H9 (cell line): Measurements from ENCODE around the gene XIAP. TPM values are rescaled to one million over a fixed set of nuclear protein-coding genes. Genes with fewer than 3 reads are reported as not detected.

Source experiments
- DNase-seq: peaks from one replicate; pipeline ENCODE4 v3.0.0-alpha.2; 2017
- H2AFZ ChIP-seq: one replicate; pipeline ENCODE4 v1.6.1; 2013; ENCODE audit warnings: mild to moderate bottlenecking, low read length, control low read depth, moderate library complexity
- H2AK5ac ChIP-seq: 2 replicates; pipeline ENCODE4 v1.6.1; 2013; ENCODE audit warnings: low read length, control low read depth, mixed read lengths; ENCODE audit not compliant: insufficient read length
- H2BK120ac ChIP-seq: one replicate; pipeline ENCODE4 v1.6.1; 2013; ENCODE audit warnings: low read depth, mild to moderate bottlenecking, low read length, control low read depth, inconsistent platforms; ENCODE audit not compliant: poor library complexity, severe bottlenecking
- H2BK12ac ChIP-seq: 2 replicates; pipeline ENCODE4 v1.6.1; 2013; ENCODE audit warnings: low read length, control low read depth, mixed read lengths, low read depth; ENCODE audit not compliant: insufficient read length
- H2BK15ac ChIP-seq: 2 replicates; pipeline ENCODE4 v1.6.1; 2013; ENCODE audit warnings: low read depth, low read length, control low read depth
- H2BK20ac ChIP-seq: one replicate; pipeline ENCODE4 v1.6.1; 2013; ENCODE audit warnings: low read depth, mild to moderate bottlenecking, low read length, control low read depth, inconsistent platforms; ENCODE audit not compliant: poor library complexity, severe bottlenecking
- H2BK5ac ChIP-seq: 2 replicates; pipeline ENCODE4 v1.6.1; 2013; ENCODE audit warnings: low read length, control low read depth, mixed read lengths; ENCODE audit not compliant: insufficient read length
- H3K14ac ChIP-seq: 2 replicates; pipeline ENCODE4 v1.6.1; 2013; ENCODE audit warnings: low read length, control low read depth; ENCODE audit not compliant: insufficient read depth
- H3K18ac ChIP-seq: 2 replicates; pipeline ENCODE4 v1.6.1; 2013; ENCODE audit warnings: low read depth, mild to moderate bottlenecking, mixed read lengths, low read length, control low read depth; ENCODE audit not compliant: insufficient read length
- H3K23ac ChIP-seq: 2 replicates; pipeline ENCODE4 v1.6.1; 2013; ENCODE audit warnings: low read length, control low read depth, mixed read lengths, low read depth; ENCODE audit not compliant: insufficient read length
- H3K23me2 ChIP-seq: 2 replicates; pipeline ENCODE4 v1.6.1; 2013; ENCODE audit warnings: low read depth, mild to moderate bottlenecking, mixed read lengths, low read length, control low read depth; ENCODE audit not compliant: insufficient read length, poor library complexity, severe bottlenecking
- H3K27ac ChIP-seq: 2 replicates; pipeline ENCODE4 v1.5.1; 2013; ENCODE audit warnings: low read length, control low read depth, mixed read lengths, low read depth; ENCODE audit not compliant: insufficient read length
- H3K27me3 ChIP-seq: 2 replicates; pipeline ENCODE4 v1.6.1; 2013; ENCODE audit warnings: low read length, control low read depth, inconsistent platforms; ENCODE audit not compliant: insufficient read depth
- H3K4ac ChIP-seq: 2 replicates; pipeline ENCODE4 v1.6.1; 2013; ENCODE audit warnings: low read depth, mild to moderate bottlenecking, control low read depth, inconsistent platforms, low read length, moderate library complexity
- H3K4me1 ChIP-seq: 2 replicates; pipeline ENCODE4 v1.6.1; 2013; ENCODE audit warnings: low read length, control low read depth, inconsistent platforms; ENCODE audit not compliant: insufficient read depth
- H3K4me2 ChIP-seq: 2 replicates; pipeline ENCODE4 v1.6.1; 2013; ENCODE audit warnings: low read length, control low read depth, mixed read lengths; ENCODE audit not compliant: insufficient read length, insufficient read depth
- H3K56ac ChIP-seq: 2 replicates; pipeline ENCODE4 v1.6.1; 2013; ENCODE audit warnings: low read depth, mild to moderate bottlenecking, mixed read lengths, low read length, control low read depth; ENCODE audit not compliant: insufficient read length
- H3K79me1 ChIP-seq: 2 replicates; pipeline ENCODE4 v1.6.1; 2013; ENCODE audit warnings: low read depth, mild to moderate bottlenecking, moderate library complexity, low read length, control low read depth, inconsistent platforms; ENCODE audit not compliant: insufficient read depth, poor library complexity, severe bottlenecking
- H3K79me2 ChIP-seq: 2 replicates; pipeline ENCODE4 v1.6.1; 2013; ENCODE audit warnings: low read length, control low read depth, inconsistent platforms; ENCODE audit not compliant: insufficient read depth
- H3K9ac ChIP-seq: 2 replicates; pipeline ENCODE4 v1.6.1; 2013; ENCODE audit warnings: low read length, control low read depth, mixed read lengths; ENCODE audit not compliant: insufficient read length; ENCODE audit errors: extremely low read depth
- H3K9me3 ChIP-seq: one replicate; pipeline ENCODE4 v1.6.1; 2013; ENCODE audit warnings: low read depth, low read length, inconsistent platforms; ENCODE audit not compliant: control insufficient read depth
- H3T11ph ChIP-seq: one replicate; pipeline ENCODE4 v1.6.1; 2013; ENCODE audit warnings: mild to moderate bottlenecking, low read length, control low read depth, inconsistent platforms
- H4K20me1 ChIP-seq: one replicate; pipeline ENCODE4 v1.6.1; 2013; ENCODE audit not compliant: control insufficient read depth, insufficient read length, insufficient read depth
- H4K5ac ChIP-seq: 2 replicates; pipeline ENCODE4 v1.6.1; 2013; ENCODE audit warnings: low read depth, mild to moderate bottlenecking, mixed read lengths, low read length, control low read depth; ENCODE audit not compliant: insufficient read length
- H4K8ac ChIP-seq: replicated peaks from 2 replicates; pipeline ENCODE4 v1.6.1; 2013; ENCODE audit warnings: low read length, control low read depth, mixed read lengths, low read depth; ENCODE audit not compliant: insufficient read length
- H4K91ac ChIP-seq: 2 replicates; pipeline ENCODE4 v1.6.1; 2013; ENCODE audit warnings: low read depth, mild to moderate bottlenecking, moderate library complexity, mixed read lengths, low read length, control low read depth; ENCODE audit not compliant: insufficient read length
- H3K27ac Mint-ChIP-seq, 3 experiments: 2 replicates in 2 of 3; 3 replicates in 1 of 3; pipeline ENCODE4 v1.8.0; 2020 to 2021; ENCODE audit warnings: mixed read lengths in 3 of 3, mild to moderate bottlenecking in 1 of 3, moderate library complexity in 1 of 3
- H3K27me3 Mint-ChIP-seq: 2 replicates; pipeline ENCODE4 v1.8.0; 2021; ENCODE audit warnings: low read depth, mild to moderate bottlenecking, moderate library complexity, mixed read lengths
- H3K36me3 Mint-ChIP-seq, 3 experiments: 2 replicates in 2 of 3; 3 replicates in 1 of 3; pipeline ENCODE4 v1.8.0; 2020 to 2021; ENCODE audit warnings: low read depth in 3 of 3, mixed read lengths in 3 of 3; ENCODE audit not compliant: insufficient read depth in 1 of 3
- H3K4me1 Mint-ChIP-seq, 2 experiments: 2 replicates each; pipeline ENCODE4 v1.8.0; 2020; ENCODE audit warnings: mixed read lengths in 2 of 2
- H3K4me3 Mint-ChIP-seq, 2 experiments: 2 replicates in 1 of 2; 3 replicates in 1 of 2; pipeline ENCODE4 v1.8.0; 2020 to 2021; ENCODE audit warnings: mild to moderate bottlenecking in 2 of 2, mixed read lengths in 2 of 2, moderate library complexity in 1 of 2
- H3K9me3 Mint-ChIP-seq, 2 experiments: 2 replicates in 1 of 2; 3 replicates in 1 of 2; pipeline ENCODE4 v1.8.0; 2020; ENCODE audit warnings: mild to moderate bottlenecking in 2 of 2, mixed read lengths in 2 of 2, moderate library complexity in 1 of 2
- WGBS: extraction: QIAGEN DNeasy Blood & Tissue Kit; methylation state at CpG from one replicate; pipeline ENCODE4 v1.1.7; 2013; ENCODE audit warnings: missing lambda C conversion rate, low lambda C conversion rate, mixed read lengths; ENCODE audit not compliant: insufficient read length; ENCODE audit errors: extremely low coverage; 5-methylcytosine and 5-hydroxymethylcytosine counted together
- total RNA-seq: library from RNA; stranded (reverse); gene quantifications from 2 replicates; pipeline ENCODE4 v1.2.1, GENCODE V29; 2021
- TF ChIP-seq, protein P1 (sequence below): fragments of 200-600 bp; sonication (generic); conservative IDR thresholded peaks from 3 replicates; pipeline ENCODE4 v1.8.0; 2021; ENCODE audit warnings: antibody characterized with exemption, mild to moderate bottlenecking

The XIAP gene
- total RNA-seq, 1 experiment from 2014 or later: 40.5 TPM

DNA sequence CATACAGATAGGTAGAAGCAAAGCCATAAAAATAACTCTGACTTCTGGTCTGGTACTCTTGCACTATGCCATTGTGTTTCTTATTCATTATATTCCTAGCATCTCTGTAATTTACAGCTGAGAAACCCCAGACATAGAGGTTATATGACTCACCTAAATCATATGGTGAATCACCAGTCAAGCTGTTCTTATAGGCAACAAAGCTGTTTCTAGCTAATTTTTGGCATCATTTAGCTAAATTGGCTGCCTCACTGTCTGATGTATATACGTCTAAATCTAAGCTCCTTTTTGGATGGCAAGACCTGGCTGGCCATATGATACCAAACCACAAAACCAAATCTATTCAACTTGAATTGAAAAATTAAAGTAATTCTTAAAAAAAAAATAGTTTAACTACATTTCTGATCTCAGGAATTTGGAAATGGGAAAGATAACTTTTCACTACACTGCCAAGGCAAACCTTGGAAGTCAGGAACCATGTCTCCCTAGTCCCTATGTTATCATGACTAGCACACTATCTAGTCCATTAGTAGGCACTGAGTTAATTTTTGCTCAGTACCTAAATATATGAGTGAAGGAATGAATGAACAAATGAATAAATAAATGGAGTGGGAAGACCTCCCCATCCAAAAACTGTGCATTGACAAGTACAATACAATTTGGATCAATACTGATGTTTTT lies 60.4 kb downstream of the XIAP start:
- Histone ChIP-seq H3K27me3 (no peaks in the 10 kb centered on the region), H3K4me2 (no peak overlapping the region), H2BK15ac (no peak overlapping the region), H4K8ac (no peak overlapping the region), H3K14ac (no peak overlapping the region), H3K9me3 (peaks cover 4% of the 10 kb centered on the region), H2BK5ac (no peak overlapping the region), H3K23ac (no peak overlapping the region), H2AFZ (no peak overlapping the region), H3K4ac (no peak overlapping the region), H3K56ac (no peak overlapping the region), H3K18ac (no peak overlapping the region), H2BK12ac (no peak overlapping the region), H3T11ph (no peak overlapping the region), H3K4me1 (0 out of 2 replicates have a peak, but pooled peaks cover 3% of the 10 kb centered on the region), H3K23me2 (no peaks in the 10 kb centered on the region), H2BK120ac (no peak overlapping the region), H3K27ac (no peak overlapping the region), H4K20me1 (no peaks in the 10 kb centered on the region), H3K9ac (no peak overlapping the region), H3K79me2 (no peaks in the 10 kb centered on the region), H4K5ac (no peak overlapping the region), H2AK5ac (no peak overlapping the region), H2BK20ac (no peak overlapping the region), H3K79me1 (no peaks in the 10 kb centered on the region), H4K91ac (no peak overlapping the region)
- DNase-seq: no peak
- no peak overlapping the region for H3K4me3 Mint-ChIP-seq
- peaks cover 7 to 44% of the 10 kb centered on the region in 2 experiments for H3K9me3 Mint-ChIP-seq
- TF ChIP-seq, protein P1, sequence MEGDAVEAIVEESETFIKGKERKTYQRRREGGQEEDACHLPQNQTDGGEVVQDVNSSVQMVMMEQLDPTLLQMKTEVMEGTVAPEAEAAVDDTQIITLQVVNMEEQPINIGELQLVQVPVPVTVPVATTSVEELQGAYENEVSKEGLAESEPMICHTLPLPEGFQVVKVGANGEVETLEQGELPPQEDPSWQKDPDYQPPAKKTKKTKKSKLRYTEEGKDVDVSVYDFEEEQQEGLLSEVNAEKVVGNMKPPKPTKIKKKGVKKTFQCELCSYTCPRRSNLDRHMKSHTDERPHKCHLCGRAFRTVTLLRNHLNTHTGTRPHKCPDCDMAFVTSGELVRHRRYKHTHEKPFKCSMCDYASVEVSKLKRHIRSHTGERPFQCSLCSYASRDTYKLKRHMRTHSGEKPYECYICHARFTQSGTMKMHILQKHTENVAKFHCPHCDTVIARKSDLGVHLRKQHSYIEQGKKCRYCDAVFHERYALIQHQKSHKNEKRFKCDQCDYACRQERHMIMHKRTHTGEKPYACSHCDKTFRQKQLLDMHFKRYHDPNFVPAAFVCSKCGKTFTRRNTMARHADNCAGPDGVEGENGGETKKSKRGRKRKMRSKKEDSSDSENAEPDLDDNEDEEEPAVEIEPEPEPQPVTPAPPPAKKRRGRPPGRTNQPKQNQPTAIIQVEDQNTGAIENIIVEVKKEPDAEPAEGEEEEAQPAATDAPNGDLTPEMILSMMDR: no peak
- peaks cover 0 to 5% (median 0%) of the 10 kb centered on the region in 3 experiments; a peak in 3 of 7 replicates for H3K36me3 Mint-ChIP-seq
- H3K27me3 Mint-ChIP-seq: no peaks in the 10 kb centered on the region
- no peak overlapping the region for H3K27ac Mint-ChIP-seq
- H3K4me1 Mint-ChIP-seq: peaks cover 6 to 7% of the 10 kb centered on the region in 2 experiments
- no CpG with 5 or more reads among the region's 1 CpG for WGBS
